Measurements from ENCODE around the gene PLTP. TPM values are rescaled to one million over a fixed set of nuclear protein-coding genes. Genes with fewer than 3 reads are reported as not detected.

Gene PLTP
- total and polyA plus RNA-seq, 2 of the 13 experiments (the other 11 are each of a cell fraction or from before 2014, with no cell fraction given) = 16.9 to 28.6 TPM

- TF ChIP-seq, protein P1, sequence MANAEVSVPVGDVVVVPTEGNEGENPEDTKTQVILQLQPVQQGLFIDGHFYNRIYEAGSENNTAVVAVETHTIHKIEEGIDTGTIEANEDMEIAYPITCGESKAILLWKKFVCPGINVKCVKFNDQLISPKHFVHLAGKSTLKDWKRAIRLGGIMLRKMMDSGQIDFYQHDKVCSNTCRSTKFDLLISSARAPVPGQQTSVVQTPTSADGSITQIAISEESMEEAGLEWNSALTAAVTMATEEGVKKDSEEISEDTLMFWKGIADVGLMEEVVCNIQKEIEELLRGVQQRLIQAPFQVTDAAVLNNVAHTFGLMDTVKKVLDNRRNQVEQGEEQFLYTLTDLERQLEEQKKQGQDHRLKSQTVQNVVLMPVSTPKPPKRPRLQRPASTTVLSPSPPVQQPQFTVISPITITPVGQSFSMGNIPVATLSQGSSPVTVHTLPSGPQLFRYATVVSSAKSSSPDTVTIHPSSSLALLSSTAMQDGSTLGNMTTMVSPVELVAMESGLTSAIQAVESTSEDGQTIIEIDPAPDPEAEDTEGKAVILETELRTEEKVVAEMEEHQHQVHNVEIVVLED (CRISPR knock-in tag; IDR thresholded peaks at IDR 0.05; ENCODE audit: borderline replicate concordance) = no peak
- TF ChIP-seq, protein P2, sequence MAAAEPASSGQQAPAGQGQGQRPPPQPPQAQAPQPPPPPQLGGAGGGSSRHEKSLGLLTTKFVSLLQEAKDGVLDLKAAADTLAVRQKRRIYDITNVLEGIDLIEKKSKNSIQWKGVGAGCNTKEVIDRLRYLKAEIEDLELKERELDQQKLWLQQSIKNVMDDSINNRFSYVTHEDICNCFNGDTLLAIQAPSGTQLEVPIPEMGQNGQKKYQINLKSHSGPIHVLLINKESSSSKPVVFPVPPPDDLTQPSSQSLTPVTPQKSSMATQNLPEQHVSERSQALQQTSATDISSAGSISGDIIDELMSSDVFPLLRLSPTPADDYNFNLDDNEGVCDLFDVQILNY (CRISPR knock-in tag; conservative IDR thresholded peaks at IDR 0.05) = no peak
- TF ChIP-seq HNRNPUL1 (IDR thresholded peaks at IDR 0.05; ENCODE audit: low read depth, low read length) = no peak
- no peak for TF ChIP-seq ZNF570 (CRISPR knock-in tag; IDR thresholded peaks at IDR 0.05; ENCODE audit: borderline replicate concordance)
- no peak for TF ChIP-seq NFYC (CRISPR knock-in tag; IDR thresholded peaks at IDR 0.05)
- TF ChIP-seq ZNF878 (CRISPR knock-in tag; IDR thresholded peaks at IDR 0.05) = no peak; the same call in 1 of the 2 replicates
- TF ChIP-seq FOSL1 (CRISPR knock-in tag; IDR thresholded peaks at IDR 0.05; ENCODE audit: borderline replicate concordance) = no peak
- no peak for TF ChIP-seq ZFAT (CRISPR knock-in tag; conservative IDR thresholded peaks at IDR 0.05)
- no peak for TF ChIP-seq MBNL3 (CRISPR knock-in tag; conservative IDR thresholded peaks at IDR 0.05)
- TF ChIP-seq PBX3 (CRISPR knock-in tag; IDR thresholded peaks at IDR 0.05; ENCODE audit: borderline replicate concordance) = no peak
- TF ChIP-seq THAP11 (CRISPR knock-in tag; IDR thresholded peaks at IDR 0.05) = peak; percentile 48; the same call in 1 of the 2 replicates
- no peak for TF ChIP-seq SIN3B (IDR thresholded peaks at IDR 0.05; ENCODE audit: low read length)
- no peak for TF ChIP-seq SMARCC2 (IDR thresholded peaks at IDR 0.05)
- TF ChIP-seq JUND (CRISPR knock-in tag; IDR thresholded peaks at IDR 0.05) = peak; percentile 45; the same call in 1 of the 2 replicates
- TF ChIP-seq, protein P3, sequence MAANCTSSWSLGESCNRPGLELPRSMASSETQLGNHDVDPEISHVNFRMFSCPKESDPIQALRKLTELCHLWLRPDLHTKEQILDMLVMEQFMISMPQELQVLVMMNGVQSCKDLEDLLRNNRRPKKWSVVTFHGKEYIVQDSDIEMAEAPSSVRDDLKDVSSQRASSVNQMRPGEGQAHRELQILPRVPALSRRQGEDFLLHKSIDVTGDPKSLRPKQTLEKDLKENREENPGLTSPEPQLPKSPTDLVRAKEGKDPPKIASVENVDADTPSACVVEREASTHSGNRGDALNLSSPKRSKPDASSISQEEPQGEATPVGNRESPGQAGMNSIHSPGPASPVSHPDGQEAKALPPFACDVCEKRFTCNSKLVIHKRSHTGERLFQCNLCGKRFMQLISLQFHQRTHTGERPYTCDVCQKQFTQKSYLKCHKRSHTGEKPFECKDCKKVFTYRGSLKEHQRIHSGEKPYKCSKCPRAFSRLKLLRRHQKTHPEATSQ (CRISPR knock-in tag; IDR thresholded peaks at IDR 0.05; ENCODE audit: borderline replicate concordance) = no peak
- TF ChIP-seq, protein P4, sequence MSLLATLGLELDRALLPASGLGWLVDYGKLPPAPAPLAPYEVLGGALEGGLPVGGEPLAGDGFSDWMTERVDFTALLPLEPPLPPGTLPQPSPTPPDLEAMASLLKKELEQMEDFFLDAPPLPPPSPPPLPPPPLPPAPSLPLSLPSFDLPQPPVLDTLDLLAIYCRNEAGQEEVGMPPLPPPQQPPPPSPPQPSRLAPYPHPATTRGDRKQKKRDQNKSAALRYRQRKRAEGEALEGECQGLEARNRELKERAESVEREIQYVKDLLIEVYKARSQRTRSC (CRISPR knock-in tag; IDR thresholded peaks at IDR 0.05; ENCODE audit: low read depth) = no peak
- TF ChIP-seq ZNF484 (CRISPR knock-in tag; IDR thresholded peaks at IDR 0.05; ENCODE audit: borderline replicate concordance, low read depth) = no peak
- no peak for TF ChIP-seq ZNF557 (CRISPR knock-in tag; IDR thresholded peaks at IDR 0.05)
- peak in 1 of 2 experiments; percentile 57; a peak in 1 of 4 replicates for TF ChIP-seq EP300 (IDR thresholded peaks at IDR 0.05; ENCODE audit: low read depth in 2 of 2, low read length in 2 of 2)
- peak; percentile 25; the same call in 1 of the 2 replicates for TF ChIP-seq EP300 (CRISPR knock-in tag; IDR thresholded peaks at IDR 0.05; ENCODE audit: borderline replicate concordance)
- no peak for TF ChIP-seq DDIT3 (CRISPR knock-in tag; IDR thresholded peaks at IDR 0.05)
- 0 out of 2 replicates have a peak, but pooled peaks have one; percentile 12 for TF ChIP-seq ZNF333 (CRISPR knock-in tag; IDR thresholded peaks at IDR 0.05; ENCODE audit: borderline replicate concordance)
- TF ChIP-seq DPF2 (CRISPR knock-in tag; IDR thresholded peaks at IDR 0.05; ENCODE audit: borderline replicate concordance, low read depth) = peak; percentile 7; the same call in 1 of the 2 replicates
- no peak for TF ChIP-seq NRL (CRISPR knock-in tag; IDR thresholded peaks at IDR 0.05; ENCODE audit: borderline replicate concordance)
- TF ChIP-seq HHEX (CRISPR knock-in tag; IDR thresholded peaks at IDR 0.05) = no peak
These were observed 2.6 kb downstream of the PLTP start (continued) for GRCh38 chr20:45909336-45909808.

All from HepG2 (cell line).